Measurements from ENCODE around the gene KRTDAP.

KRTDAP gene

DNA sequence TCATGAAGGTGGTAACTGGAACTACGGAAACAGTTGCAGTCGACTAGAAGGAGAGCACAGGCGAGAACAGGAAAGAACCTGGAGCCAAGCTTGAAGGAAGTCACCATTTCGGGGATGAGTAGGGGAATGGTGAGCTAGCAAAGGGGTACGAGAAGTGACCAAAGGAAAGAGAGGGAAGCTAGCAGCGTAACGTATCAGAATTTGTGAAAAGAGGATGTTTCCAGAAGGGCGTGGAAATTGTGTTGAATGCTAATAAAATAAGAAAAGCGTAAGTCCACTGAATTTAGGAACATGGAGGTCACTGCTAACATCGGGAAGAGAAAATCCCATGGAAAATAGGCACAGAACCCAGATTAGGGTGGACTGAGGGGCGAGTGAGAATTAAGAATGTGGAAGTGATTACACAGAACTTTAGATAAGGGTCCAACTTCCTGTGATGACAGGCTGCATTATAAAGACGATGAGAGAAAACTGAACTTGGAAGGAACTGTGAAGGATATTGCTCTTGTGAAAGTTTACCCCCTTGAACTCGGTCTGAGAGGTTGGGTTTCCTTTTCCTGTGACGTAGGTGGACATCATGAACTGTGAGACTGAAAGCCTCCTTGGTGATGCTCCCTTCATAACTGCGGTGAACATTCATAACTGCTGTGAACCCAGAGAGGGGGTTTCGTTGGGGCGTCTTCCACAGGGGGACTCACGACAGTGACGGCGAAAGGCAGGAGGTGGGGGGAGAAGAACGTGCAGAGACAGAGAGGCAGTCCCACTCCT, 44.3 kb downstream of the KRTDAP start:
- no peaks in the 10 kb centered on the region for H3K9me3 ChIP-seq (ENCODE audit: control insufficient read depth, low read length)
- no peak overlapping the region for H3K23ac ChIP-seq (ENCODE audit: low read length in 2 of 2)
- no peak overlapping the region for H3K4me3 ChIP-seq (ENCODE audit: insufficient read depth in 1 of 2, low read depth in 1 of 2, low read length in 2 of 2)
- no peak overlapping the region for H4K8ac ChIP-seq (ENCODE audit: low read length)
- H3K14ac ChIP-seq (ENCODE audit: low read length in 2 of 2) = no peak overlapping the region
- no peak overlapping the region for H2BK12ac ChIP-seq (ENCODE audit: low read length in 2 of 2)
- H3K36me3 ChIP-seq (ENCODE audit: control insufficient read depth in 1 of 2, insufficient read depth in 2 of 2, low read depth in 1 of 2, low read length in 2 of 2) = no peaks in the 10 kb centered on the region
- no peak overlapping the region for H3K4me2 ChIP-seq (ENCODE audit: low read length, poor library complexity, severe bottlenecking)
- H2AFZ ChIP-seq (ENCODE audit: low read depth, low read length) = no peak overlapping the region
- H4K91ac ChIP-seq (ENCODE audit: low read length) = no peak overlapping the region
- no peak overlapping the region for H2BK120ac ChIP-seq (ENCODE audit: low read depth, low read length)
- DNase-seq = no peak
- no peaks in the 10 kb centered on the region for H3K4me1 ChIP-seq (ENCODE audit: control insufficient read depth, insufficient read depth, low read depth, low read length)
- no peak overlapping the region for H3K27ac ChIP-seq (ENCODE audit: low read length, poor library complexity, severe bottlenecking)
- H3K9ac ChIP-seq (ENCODE audit: low read length) = no peak overlapping the region
- WGBS = 85% methylated on average over 20 of the region's 21 CpGs
- H3K79me1 ChIP-seq (replicated peaks; ENCODE audit: low read length, poor library complexity, severe bottlenecking) = no peaks in the 10 kb centered on the region
- no peak overlapping the region for H3K4ac ChIP-seq (ENCODE audit: low read depth in 1 of 2, low read length in 2 of 2)
- H3K27me3 ChIP-seq (ENCODE audit: control insufficient read depth in 1 of 2, insufficient read depth in 1 of 2, low read length in 2 of 2) = peaks cover 3 to 41% of the 10 kb centered on the region in 2 experiments
- H3K18ac ChIP-seq (ENCODE audit: low read depth in 1 of 2, low read length in 2 of 2) = no peak overlapping the region
- H2BK15ac ChIP-seq (ENCODE audit: low read depth, poor library complexity, severe bottlenecking) = no peak overlapping the region
- no peak overlapping the region for H2AK5ac ChIP-seq (ENCODE audit: low read length, severe bottlenecking)
- no peak overlapping the region for H2BK5ac ChIP-seq (ENCODE audit: low read depth, low read length, poor library complexity, severe bottlenecking)

DNA sequence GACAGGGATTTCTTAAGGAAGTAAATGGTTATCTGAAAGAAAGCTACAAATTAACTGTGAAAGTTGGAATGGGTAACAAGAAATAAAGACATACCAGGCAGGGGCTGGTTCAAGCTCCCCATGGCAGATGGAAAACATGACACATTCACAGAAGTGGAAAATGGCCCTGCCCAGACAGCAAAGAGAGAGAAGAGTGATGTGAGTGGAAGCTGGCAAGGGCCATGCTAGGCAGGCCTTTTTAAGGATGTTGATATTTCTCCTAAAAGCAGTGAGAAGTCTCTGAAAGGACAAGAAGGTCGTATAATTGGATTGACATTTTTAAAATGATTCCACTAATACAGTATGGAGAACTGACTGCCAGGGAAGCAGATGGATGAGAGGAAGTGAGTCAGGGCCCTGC, 45.5 kb downstream of the KRTDAP start:
- no peak overlapping the region for H2AK5ac ChIP-seq (ENCODE audit: low read length, severe bottlenecking)
- H3K9me3 ChIP-seq (ENCODE audit: control insufficient read depth, low read length) = no peaks in the 10 kb centered on the region
- H3K18ac ChIP-seq (ENCODE audit: low read depth in 1 of 2, low read length in 2 of 2) = no peak overlapping the region
- H3K14ac ChIP-seq (ENCODE audit: low read length in 2 of 2) = no peak overlapping the region
- H3K79me1 ChIP-seq (replicated peaks; ENCODE audit: low read length, poor library complexity, severe bottlenecking) = no peaks in the 10 kb centered on the region
- no peaks in the 10 kb centered on the region for H3K4me1 ChIP-seq (ENCODE audit: control insufficient read depth, insufficient read depth, low read depth, low read length)
- H3K36me3 ChIP-seq (ENCODE audit: control insufficient read depth in 1 of 2, insufficient read depth in 2 of 2, low read depth in 1 of 2, low read length in 2 of 2) = no peaks in the 10 kb centered on the region
- H2BK120ac ChIP-seq (ENCODE audit: low read depth, low read length) = no peak overlapping the region
- no peak overlapping the region for H2BK12ac ChIP-seq (ENCODE audit: low read length in 2 of 2)
- H3K4ac ChIP-seq (ENCODE audit: low read depth in 1 of 2, low read length in 2 of 2) = no peak overlapping the region
- no peak overlapping the region for H2BK15ac ChIP-seq (ENCODE audit: low read depth, poor library complexity, severe bottlenecking)
- H3K9ac ChIP-seq (ENCODE audit: low read length) = no peak overlapping the region
- no peak overlapping the region for H3K4me2 ChIP-seq (ENCODE audit: low read length, poor library complexity, severe bottlenecking)
- no peak overlapping the region for H3K4me3 ChIP-seq (ENCODE audit: insufficient read depth in 1 of 2, low read depth in 1 of 2, low read length in 2 of 2)
- DNase-seq = no peak
- H3K27ac ChIP-seq (ENCODE audit: low read length, poor library complexity, severe bottlenecking) = no peak overlapping the region
- no peak overlapping the region for H3K23ac ChIP-seq (ENCODE audit: low read length in 2 of 2)
- no peak overlapping the region for H2BK5ac ChIP-seq (ENCODE audit: low read depth, low read length, poor library complexity, severe bottlenecking)
- no peak overlapping the region for H4K91ac ChIP-seq (ENCODE audit: low read length)
- peaks cover 3 to 32% of the 10 kb centered on the region in 2 experiments for H3K27me3 ChIP-seq (ENCODE audit: control insufficient read depth in 1 of 2, insufficient read depth in 1 of 2, low read length in 2 of 2)
- no peak overlapping the region for H4K8ac ChIP-seq (ENCODE audit: low read length)
- H2AFZ ChIP-seq (ENCODE audit: low read depth, low read length) = no peak overlapping the region
- 81% methylated on average over 1 of the region's 1 CpG for WGBS

DNA sequence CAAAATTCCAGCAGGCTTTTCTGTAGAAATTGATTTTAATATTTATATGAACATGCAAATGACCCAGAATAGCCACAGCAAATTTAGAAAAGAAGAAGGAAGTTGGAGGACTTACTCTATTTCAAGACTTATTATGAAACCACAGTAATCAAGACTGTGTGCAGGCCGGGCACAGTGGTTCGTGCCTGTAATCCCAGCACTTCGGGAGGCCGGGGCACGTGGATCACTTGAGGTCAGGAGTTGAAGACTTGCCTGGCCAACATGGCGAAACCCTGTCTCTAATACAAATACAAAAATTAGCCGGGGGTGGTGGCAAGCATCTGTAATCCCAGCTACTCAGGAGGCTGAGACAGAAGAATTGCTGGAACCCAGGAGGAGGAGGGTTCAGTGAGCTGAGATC, 48.2 kb downstream of the KRTDAP start:
- DNase-seq = peak; percentile 31
- no peak overlapping the region for H2BK120ac ChIP-seq (ENCODE audit: low read depth, low read length)
- WGBS = 74% methylated on average over 7 of the region's 7 CpGs
- no peaks in the 10 kb centered on the region for H3K9me3 ChIP-seq (ENCODE audit: control insufficient read depth, low read length)
- no peak overlapping the region for H2AK5ac ChIP-seq (ENCODE audit: low read length, severe bottlenecking)
- no peak overlapping the region for H2BK5ac ChIP-seq (ENCODE audit: low read depth, low read length, poor library complexity, severe bottlenecking)
- H2BK12ac ChIP-seq (ENCODE audit: low read length in 2 of 2) = no peak overlapping the region
- no peak overlapping the region for H3K27ac ChIP-seq (ENCODE audit: low read length, poor library complexity, severe bottlenecking)
- H3K18ac ChIP-seq (ENCODE audit: low read depth in 1 of 2, low read length in 2 of 2) = no peak overlapping the region
- H2AFZ ChIP-seq (ENCODE audit: low read depth, low read length) = no peak overlapping the region
- peaks cover 0 to 37% of the 10 kb centered on the region in 2 experiments for H3K27me3 ChIP-seq (ENCODE audit: control insufficient read depth in 1 of 2, insufficient read depth in 1 of 2, low read length in 2 of 2)
- no peak overlapping the region for H3K4me3 ChIP-seq (ENCODE audit: insufficient read depth in 1 of 2, low read depth in 1 of 2, low read length in 2 of 2)
- H3K4me2 ChIP-seq (ENCODE audit: low read length, poor library complexity, severe bottlenecking) = no peak overlapping the region
- H3K36me3 ChIP-seq (ENCODE audit: control insufficient read depth in 1 of 2, insufficient read depth in 2 of 2, low read depth in 1 of 2, low read length in 2 of 2) = no peaks in the 10 kb centered on the region
- H3K79me1 ChIP-seq (replicated peaks; ENCODE audit: low read length, poor library complexity, severe bottlenecking) = no peaks in the 10 kb centered on the region
- H3K14ac ChIP-seq (ENCODE audit: low read length in 2 of 2) = no peak overlapping the region
- H3K9ac ChIP-seq (ENCODE audit: low read length) = no peak overlapping the region
- H2BK15ac ChIP-seq (ENCODE audit: low read depth, poor library complexity, severe bottlenecking) = no peak overlapping the region
- no peaks in the 10 kb centered on the region for H3K4me1 ChIP-seq (ENCODE audit: control insufficient read depth, insufficient read depth, low read depth, low read length)
- no peak overlapping the region for H3K23ac ChIP-seq (ENCODE audit: low read length in 2 of 2)
- no peak overlapping the region for H3K4ac ChIP-seq (ENCODE audit: low read depth in 1 of 2, low read length in 2 of 2)
- H4K8ac ChIP-seq (ENCODE audit: low read length) = no peak overlapping the region
- H4K91ac ChIP-seq (ENCODE audit: low read length) = no peak overlapping the region

DNA sequence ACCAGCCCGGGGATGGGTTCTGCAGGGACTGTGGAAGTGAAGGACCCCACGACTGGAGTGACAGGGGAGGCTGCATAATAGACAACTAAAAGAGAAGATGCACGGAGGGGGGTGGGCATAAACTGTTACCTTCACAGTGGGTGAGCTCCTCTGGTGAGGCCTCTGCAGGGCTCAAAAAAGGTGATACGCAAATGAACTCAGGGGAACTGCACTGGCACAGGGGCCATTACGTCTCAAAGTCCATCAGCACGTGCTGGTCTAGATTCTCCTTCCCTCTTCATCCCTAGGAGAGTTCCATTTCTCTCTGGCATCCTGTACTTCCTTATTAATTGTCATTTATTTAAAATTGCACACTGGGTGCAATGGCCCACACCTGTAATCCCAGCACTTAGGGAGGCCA, 50.3 kb downstream of the KRTDAP start:
- H3K4ac ChIP-seq (ENCODE audit: low read depth in 1 of 2, low read length in 2 of 2) = no peak overlapping the region
- H3K4me3 ChIP-seq (ENCODE audit: insufficient read depth in 1 of 2, low read depth in 1 of 2, low read length in 2 of 2) = no peak overlapping the region
- H2BK15ac ChIP-seq (ENCODE audit: low read depth, poor library complexity, severe bottlenecking) = no peak overlapping the region
- H4K8ac ChIP-seq (ENCODE audit: low read length) = no peak overlapping the region
- H3K27ac ChIP-seq (ENCODE audit: low read length, poor library complexity, severe bottlenecking) = no peak overlapping the region
- H4K91ac ChIP-seq (ENCODE audit: low read length) = no peak overlapping the region
- peak overlapping the region in 1 of 2 experiments; percentile 6 for H2BK12ac ChIP-seq (ENCODE audit: low read length in 2 of 2)
- H3K4me1 ChIP-seq (ENCODE audit: control insufficient read depth, insufficient read depth, low read depth, low read length) = no peaks in the 10 kb centered on the region
- no peaks in the 10 kb centered on the region for H3K79me1 ChIP-seq (replicated peaks; ENCODE audit: low read length, poor library complexity, severe bottlenecking)
- H3K23ac ChIP-seq (ENCODE audit: low read length in 2 of 2) = no peak overlapping the region
- H2AK5ac ChIP-seq (ENCODE audit: low read length, severe bottlenecking) = no peak overlapping the region
- H2AFZ ChIP-seq (ENCODE audit: low read depth, low read length) = no peak overlapping the region
- no peak for DNase-seq
- no peaks in the 10 kb centered on the region for H3K36me3 ChIP-seq (ENCODE audit: control insufficient read depth in 1 of 2, insufficient read depth in 2 of 2, low read depth in 1 of 2, low read length in 2 of 2)
- no peak overlapping the region for H3K18ac ChIP-seq (ENCODE audit: low read depth in 1 of 2, low read length in 2 of 2)
- H3K27me3 ChIP-seq (ENCODE audit: control insufficient read depth in 1 of 2, insufficient read depth in 1 of 2, low read length in 2 of 2) = peaks cover 0 to 21% of the 10 kb centered on the region in 2 experiments
- H2BK120ac ChIP-seq (ENCODE audit: low read depth, low read length) = no peak overlapping the region
- no peak overlapping the region for H3K14ac ChIP-seq (ENCODE audit: low read length in 2 of 2)
- H3K9ac ChIP-seq (ENCODE audit: low read length) = no peak overlapping the region
- H3K4me2 ChIP-seq (ENCODE audit: low read length, poor library complexity, severe bottlenecking) = no peak overlapping the region
- no peaks in the 10 kb centered on the region for H3K9me3 ChIP-seq (ENCODE audit: control insufficient read depth, low read length)
- H2BK5ac ChIP-seq (ENCODE audit: low read depth, low read length, poor library complexity, severe bottlenecking) = no peak overlapping the region
- WGBS = 76% methylated on average over 6 of the region's 6 CpGs
